GM10266 (cell line): ENCODE results near the gene CST3.

Experiments
- DNase-seq: peaks from one replicate; pipeline ENCODE4 v3.0.0; 2012; ENCODE audit errors: extremely low spot score
- CTCF ChIP-seq: IDR thresholded peaks from 2 replicates; pipeline ENCODE4 v1.5.1; 2012; ENCODE audit warnings: mild to moderate bottlenecking, low read depth; ENCODE audit not compliant: control insufficient read depth, insufficient read depth; ENCODE audit errors: missing control alignments

Gene CST3

GRCh38 chr20:23649830-23650417 lies 12.2 kb upstream of the CST3 start:
- DNase-seq = no peak
- no peak for TF ChIP-seq CTCF

- no peak for TF ChIP-seq CTCF
- no peak for DNase-seq
These were observed 11.5 kb upstream of the CST3 start for GRCh38 chr20:23649242-23649641.

GRCh38 chr20:23647346-23647745 lies 9.6 kb upstream of the CST3 start:
- no peak for DNase-seq
- TF ChIP-seq CTCF = no peak

GRCh38 chr20:23646106-23646873 lies 8.5 kb upstream of the CST3 start:
- no peak for DNase-seq

GRCh38 chr20:23645575-23645974 lies 7.8 kb upstream of the CST3 start:
- DNase-seq = no peak
- no peak for TF ChIP-seq CTCF

More at GRCh38 chr20:23646106-23646873, 8.5 kb upstream of the CST3 start:
- no peak for TF ChIP-seq CTCF

- no peak for TF ChIP-seq CTCF
- DNase-seq = no peak
These were observed 6.4 kb upstream of the CST3 start for GRCh38 chr20:23644164-23644563.

GRCh38 chr20:23643659-23644058 lies 5.9 kb upstream of the CST3 start:
- no peak for TF ChIP-seq CTCF
- DNase-seq = no peak
